HUES64 (cell line): Measurements from ENCODE around the gene GPR142.

Experiments used
- H3K27ac ChIP-seq: 2 replicates; pipeline ENCODE4 v1.7.0; 2013; ENCODE audit warnings: low read depth, low read length, inconsistent platforms
- H3K27me3 ChIP-seq: 2 replicates; pipeline ENCODE4 v1.6.1; 2013; ENCODE audit warnings: mild to moderate bottlenecking, low read length; ENCODE audit not compliant: insufficient read depth
- H3K36me3 ChIP-seq: 2 replicates; pipeline ENCODE4 v1.6.1; 2013; ENCODE audit warnings: mild to moderate bottlenecking, low read length; ENCODE audit not compliant: insufficient read depth
- H3K4me1 ChIP-seq: 2 replicates; pipeline ENCODE4 v1.6.1; 2013; ENCODE audit warnings: mild to moderate bottlenecking, low read length, moderate library complexity; ENCODE audit not compliant: insufficient read depth
- H3K4me3 ChIP-seq: 2 replicates; pipeline ENCODE4 v1.5.1; 2013; ENCODE audit warnings: mild to moderate bottlenecking, low read length, moderate library complexity
- H3K9ac ChIP-seq: 2 replicates; pipeline ENCODE4 v1.6.1; 2013; ENCODE audit warnings: mild to moderate bottlenecking, low read depth, low read length
- H3K9me3 ChIP-seq: 2 replicates; pipeline ENCODE4 v1.6.1; 2013; ENCODE audit warnings: low read depth, low read length; ENCODE audit not compliant: insufficient read depth
- WGBS: fragments of 150-250, 120-280 bp; methylation state at CpG from one replicate; pipeline ENCODE4 v1.1.7; 2013; ENCODE audit warnings: missing lambda C conversion rate; 5-methylcytosine and 5-hydroxymethylcytosine counted together

Gene GPR142

GRCh38 chr17:74357466-74357809 is 9.9 kb upstream of the GPR142 start:
- Histone ChIP-seq H3K27me3 (peaks cover 66% of the 10 kb centered on the region), H3K9me3 (no peaks in the 10 kb centered on the region), H3K4me1 (peaks cover 15% of the 10 kb centered on the region), H3K4me3 (peak overlapping the region; percentile 51), H3K27ac (no peak overlapping the region), H3K36me3 (no peaks in the 10 kb centered on the region), H3K9ac (no peak overlapping the region)
- 25% methylated on average over 32 of the region's 32 CpGs for WGBS

GRCh38 chr17:74358697-74359096 is 8.6 kb upstream of the GPR142 start:
- Histone ChIP-seq H3K4me1 (peaks cover 18% of the 10 kb centered on the region), H3K27me3 (peaks cover 53% of the 10 kb centered on the region), H3K27ac (no peak overlapping the region), H3K4me3 (no peak overlapping the region), H3K36me3 (no peaks in the 10 kb centered on the region), H3K9ac (no peak overlapping the region), H3K9me3 (no peaks in the 10 kb centered on the region)
- 83% methylated on average over 9 of the region's 9 CpGs for WGBS

- peaks cover 41% of the 10 kb centered on the region for H3K27me3 ChIP-seq
- H3K27ac ChIP-seq = no peak overlapping the region
- no peaks in the 10 kb centered on the region for H3K9me3 ChIP-seq
- 95% methylated on average over 22 of the region's 22 CpGs for WGBS
- H3K36me3 ChIP-seq = no peaks in the 10 kb centered on the region
- H3K4me3 ChIP-seq = no peak overlapping the region
- H3K4me1 ChIP-seq = peaks cover 18% of the 10 kb centered on the region
- no peak overlapping the region for H3K9ac ChIP-seq
Observed at GRCh38 chr17:74359916-74360315, 7.4 kb upstream of the GPR142 start.

- Histone ChIP-seq H3K4me3 (peak overlapping the region; percentile 47; the same call in 1 of the 2 replicates), H3K4me1 (peaks cover 18% of the 10 kb centered on the region), H3K9me3 (no peaks in the 10 kb centered on the region), H3K27me3 (peaks cover 31% of the 10 kb centered on the region), H3K36me3 (no peaks in the 10 kb centered on the region), H3K9ac (no peak overlapping the region), H3K27ac (no peak overlapping the region)
- whole genome bisulfite sequencing = 65% methylated on average over 7 of the region's 7 CpGs
Observed at GRCh38 chr17:74360899-74361229, 6.4 kb upstream of the GPR142 start.

- H3K9ac ChIP-seq = 0 out of 2 replicates have a peak within 1 kb of the TSS, but pooled peaks have one; percentile 35
- H3K36me3 ChIP-seq = no peaks in the 10 kb centered on the region
Observed at GRCh38 chr17:74361230-74362068, 5.9 kb upstream of the GPR142 start, which contains the start of gene BTBD17. TSS of gene BTBD17 (minus strand) at chr17:74361868. CDS start at chr17:74361819, 49 bp downstream.

GRCh38 chr17:74362069-74362405 is 5.3 kb upstream of the GPR142 start:
- peak overlapping the region; percentile 47; the same call in 1 of the 2 replicates for H3K4me3 ChIP-seq
- H3K27me3 ChIP-seq = peaks cover 20% of the 10 kb centered on the region
- peaks cover 18% of the 10 kb centered on the region for H3K4me1 ChIP-seq
- H3K9ac ChIP-seq = no peak overlapping the region
- WGBS = 41% methylated on average over 8 of the region's 9 CpGs
- H3K9me3 ChIP-seq = no peaks in the 10 kb centered on the region
- H3K36me3 ChIP-seq = no peaks in the 10 kb centered on the region
- no peak overlapping the region for H3K27ac ChIP-seq

More at GRCh38 chr17:74361230-74362068, 5.9 kb upstream of the GPR142 start, which contains the start of gene BTBD17:
- peaks cover 26% of the 10 kb centered on the region for H3K27me3 ChIP-seq
- H3K4me3 ChIP-seq = peak within 1 kb of the TSS; percentile 47
- no peak within 1 kb of the TSS for H3K27ac ChIP-seq
- 41% methylated on average over 28 of the region's 28 CpGs for WGBS
- H3K9me3 ChIP-seq = no peaks in the 10 kb centered on the region
- peaks cover 18% of the 10 kb centered on the region for H3K4me1 ChIP-seq

GRCh38 chr17:74362810-74363498 is 4.4 kb upstream of the GPR142 start:
- Histone ChIP-seq H3K9me3 (no peaks in the 10 kb centered on the region), H3K4me1 (peaks cover 18% of the 10 kb centered on the region), H3K4me3 (no peak overlapping the region), H3K27ac (no peak overlapping the region), H3K36me3 (no peaks in the 10 kb centered on the region), H3K27me3 (peaks cover 10% of the 10 kb centered on the region), H3K9ac (no peak overlapping the region)
- 85% methylated on average over 14 of the region's 14 CpGs for WGBS

GRCh38 chr17:74368341-74369081 is 1.2 kb downstream of the GPR142 start:
- WGBS = 61% methylated on average over 14 of the region's 14 CpGs
- H3K9ac ChIP-seq = no peak overlapping the region
- no peaks in the 10 kb centered on the region for H3K27me3 ChIP-seq
- no peak overlapping the region for H3K4me3 ChIP-seq
- no peaks in the 10 kb centered on the region for H3K4me1 ChIP-seq
- H3K9me3 ChIP-seq = no peaks in the 10 kb centered on the region
- H3K27ac ChIP-seq = no peak overlapping the region
- H3K36me3 ChIP-seq = no peaks in the 10 kb centered on the region

GRCh38 chr17:74369221-74369620 is 1.9 kb downstream of the GPR142 start:
- H3K9ac ChIP-seq = no peak overlapping the region
- no peaks in the 10 kb centered on the region for H3K4me1 ChIP-seq
- no peaks in the 10 kb centered on the region for H3K36me3 ChIP-seq
- no peak overlapping the region for H3K27ac ChIP-seq
- WGBS = 52% methylated on average over 10 of the region's 10 CpGs
- no peak overlapping the region for H3K4me3 ChIP-seq
- no peaks in the 10 kb centered on the region for H3K9me3 ChIP-seq
- H3K27me3 ChIP-seq = no peaks in the 10 kb centered on the region

GRCh38 chr17:74369665-74370490 is 2.6 kb downstream of the GPR142 start:
- Histone ChIP-seq H3K9me3 (no peaks in the 10 kb centered on the region), H3K27me3 (no peaks in the 10 kb centered on the region), H3K36me3 (no peaks in the 10 kb centered on the region), H3K4me1 (no peaks in the 10 kb centered on the region), H3K4me3 (no peak overlapping the region), H3K9ac (no peak overlapping the region), H3K27ac (no peak overlapping the region)
- WGBS = 93% methylated on average over 17 of the region's 17 CpGs
